Omental fat pad (tissue), 4 donors: Measurements from ENCODE around the gene CFAP20. TPM values are rescaled to one million over a fixed set of nuclear protein-coding genes. Genes with fewer than 3 reads are reported as not detected.

Experiments
- ATAC-seq: fragments of 150-250 bp; one replicate; pipeline ENCODE4 v1.9.1; 2016; ENCODE audit warnings: mild to moderate bottlenecking, moderate library complexity; ENCODE audit not compliant: low FRiP score
- DNase-seq: peaks from one replicate; pipeline ENCODE4 v3.0.0-alpha.2; 2019; ENCODE audit warnings: low spot score
- total RNA-seq, 4 donors: library from RNA; depleted of rRNA; stranded (reverse); fragments of >200 nt; gene quantifications; one replicate each; pipeline ENCODE4 v1.1.0, GENCODE V29; 2016
- TF ChIP-seq, protein P1 (sequence below), 3 donors: fragments of 450-650 bp; IDR thresholded peaks; one replicate each; pipeline ENCODE4 v1.5.1; 2016 to 2017; ENCODE audit warnings: antibody characterized with exemption in 3 of 3, mild to moderate bottlenecking in 3 of 3, moderate library complexity in 2 of 3

The CFAP20 gene
- total RNA-seq, 4 donors from 2014 or later: 28.5 to 39.2 (median 33.8) TPM

GRCh38 chr16:58118801-58119508, 10.2 kb downstream of the CFAP20 start:
- no peak for ATAC-seq
- no peak for DNase-seq
- TF ChIP-seq, protein P1, sequence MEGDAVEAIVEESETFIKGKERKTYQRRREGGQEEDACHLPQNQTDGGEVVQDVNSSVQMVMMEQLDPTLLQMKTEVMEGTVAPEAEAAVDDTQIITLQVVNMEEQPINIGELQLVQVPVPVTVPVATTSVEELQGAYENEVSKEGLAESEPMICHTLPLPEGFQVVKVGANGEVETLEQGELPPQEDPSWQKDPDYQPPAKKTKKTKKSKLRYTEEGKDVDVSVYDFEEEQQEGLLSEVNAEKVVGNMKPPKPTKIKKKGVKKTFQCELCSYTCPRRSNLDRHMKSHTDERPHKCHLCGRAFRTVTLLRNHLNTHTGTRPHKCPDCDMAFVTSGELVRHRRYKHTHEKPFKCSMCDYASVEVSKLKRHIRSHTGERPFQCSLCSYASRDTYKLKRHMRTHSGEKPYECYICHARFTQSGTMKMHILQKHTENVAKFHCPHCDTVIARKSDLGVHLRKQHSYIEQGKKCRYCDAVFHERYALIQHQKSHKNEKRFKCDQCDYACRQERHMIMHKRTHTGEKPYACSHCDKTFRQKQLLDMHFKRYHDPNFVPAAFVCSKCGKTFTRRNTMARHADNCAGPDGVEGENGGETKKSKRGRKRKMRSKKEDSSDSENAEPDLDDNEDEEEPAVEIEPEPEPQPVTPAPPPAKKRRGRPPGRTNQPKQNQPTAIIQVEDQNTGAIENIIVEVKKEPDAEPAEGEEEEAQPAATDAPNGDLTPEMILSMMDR (IDR thresholded peaks at IDR 0.05): no peak

DNA sequence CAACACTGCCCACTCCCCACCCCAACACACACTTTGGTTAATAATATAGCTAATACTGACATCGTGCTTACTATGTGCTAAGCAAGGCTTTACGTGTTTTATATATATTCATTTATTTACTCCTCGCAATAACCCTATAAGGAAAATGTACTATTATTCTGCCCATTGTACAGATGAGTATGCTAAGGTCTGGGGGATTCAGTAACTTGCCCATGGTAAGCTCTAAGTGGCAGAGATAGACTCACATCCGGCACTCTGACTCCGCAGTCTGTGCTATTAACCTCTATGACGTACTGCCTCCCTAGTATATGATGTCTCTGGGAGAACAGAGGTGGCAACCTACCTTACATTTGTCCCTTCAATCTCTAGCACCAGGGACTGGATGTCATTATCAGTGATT, 12.7 kb downstream of the CFAP20 start:
- DNase-seq: no peak
- ATAC-seq: no peak
- TF ChIP-seq, protein P1 (IDR thresholded peaks at IDR 0.05): no peak

- TF ChIP-seq, protein P1 (IDR thresholded peaks at IDR 0.05): no peak
- ATAC-seq: no peak
- no peak for DNase-seq
Measured at GRCh38 chr16:58116081-58116480, 13.1 kb downstream of the CFAP20 start.

DNA sequence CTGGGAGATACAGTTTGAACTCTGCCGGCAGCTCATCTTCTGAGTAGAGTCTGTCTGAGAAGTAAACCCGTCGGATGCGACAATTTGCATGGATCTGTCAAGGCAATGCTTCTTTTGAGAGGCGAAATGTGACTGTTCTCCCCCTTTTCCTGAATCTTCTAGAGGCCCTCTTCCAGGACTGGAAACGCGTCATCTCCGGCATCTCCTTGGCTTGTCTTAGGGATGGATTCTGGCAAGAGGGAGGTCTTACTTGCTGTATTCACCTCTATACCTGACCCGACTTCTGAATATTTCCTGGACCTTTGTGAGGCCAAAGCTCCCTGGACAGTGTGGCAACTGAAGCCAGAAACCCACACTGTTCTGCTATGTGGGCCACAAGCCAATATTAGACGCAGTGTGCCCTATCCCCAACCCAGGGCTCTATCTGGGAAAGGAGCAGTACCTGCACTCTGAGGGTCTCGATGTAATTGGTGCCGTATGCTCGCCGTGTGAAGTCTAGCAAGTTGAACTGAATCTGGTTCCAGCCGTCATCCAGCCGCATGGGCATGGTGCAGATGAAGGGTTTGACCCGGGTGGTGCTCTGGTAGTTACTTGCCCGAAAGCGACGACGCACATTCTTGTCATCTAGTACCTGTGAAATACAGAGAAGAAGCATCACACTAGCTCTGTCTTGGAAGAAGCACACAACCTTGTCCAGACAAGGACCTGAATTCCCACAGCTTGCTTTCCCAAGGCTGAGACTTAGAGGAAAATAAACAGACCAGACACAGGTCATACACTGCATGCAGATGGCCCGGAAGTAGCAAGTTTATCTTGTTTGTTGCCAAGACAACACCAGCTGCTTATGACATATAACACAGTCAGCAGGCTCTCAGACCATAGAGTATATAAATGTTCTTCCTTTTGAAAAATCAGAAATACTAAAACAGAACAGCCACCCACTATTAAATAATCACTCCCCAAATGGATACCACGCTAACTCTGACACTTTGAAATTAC, 14.1 kb downstream of the CFAP20 start:
- no peak for DNase-seq

GRCh38 chr16:58111302-58111627, 17.9 kb downstream of the CFAP20 start:
- TF ChIP-seq, protein P1 (IDR thresholded peaks at IDR 0.05): no peak
- ATAC-seq (no peak), DNase-seq (no peak)

More for the DNA sequence above, 14.1 kb downstream of the CFAP20 start:
- TF ChIP-seq, protein P1 (IDR thresholded peaks at IDR 0.05): no peak
- no peak for ATAC-seq

DNA sequence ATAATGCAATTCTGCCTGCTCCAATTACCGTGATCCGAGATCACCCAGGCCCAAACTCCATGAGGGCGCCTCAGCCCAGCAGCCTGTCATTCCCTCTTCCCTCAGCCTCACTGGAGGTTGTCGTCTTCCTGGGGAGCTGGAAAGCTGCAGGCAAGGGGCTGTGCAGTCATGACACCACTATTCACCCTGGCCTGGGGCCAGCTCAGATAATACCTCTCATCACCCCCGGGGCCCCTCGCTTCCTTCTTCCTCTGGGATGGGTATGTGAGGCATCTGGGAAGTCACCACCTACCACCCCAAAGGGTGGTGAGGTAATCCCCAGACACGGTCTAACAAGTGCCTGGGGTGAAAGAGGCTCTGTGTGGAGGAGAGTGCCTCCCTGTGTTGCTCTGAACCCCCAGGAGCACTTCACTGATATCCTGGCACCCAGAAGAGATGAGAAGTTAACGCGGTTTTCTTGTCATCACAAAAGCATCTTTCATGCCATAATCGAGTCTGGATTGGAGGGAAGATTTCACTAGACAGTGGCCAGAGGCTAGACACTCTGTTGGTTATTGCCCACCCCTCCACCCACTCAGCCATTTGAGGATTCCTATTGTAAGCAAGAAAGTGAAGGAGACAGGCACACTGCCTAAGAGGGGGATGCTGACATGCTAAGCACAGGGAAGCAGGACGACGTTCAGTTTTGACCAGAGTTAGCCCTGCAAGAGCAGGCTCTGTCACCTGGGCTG, 18.4 kb downstream of the CFAP20 start:
- ATAC-seq (no peak), DNase-seq (no peak)
- TF ChIP-seq, protein P1 (IDR thresholded peaks at IDR 0.05): no peak
